ENCODE measurements around the gene SLC2A1. TPM values are rescaled to one million over a fixed set of nuclear protein-coding genes. Genes with fewer than 3 reads are reported as not detected.

The SLC2A1 gene
- total RNA-seq, 1 experiment from 2014 or later, result 192 TPM

DNA sequence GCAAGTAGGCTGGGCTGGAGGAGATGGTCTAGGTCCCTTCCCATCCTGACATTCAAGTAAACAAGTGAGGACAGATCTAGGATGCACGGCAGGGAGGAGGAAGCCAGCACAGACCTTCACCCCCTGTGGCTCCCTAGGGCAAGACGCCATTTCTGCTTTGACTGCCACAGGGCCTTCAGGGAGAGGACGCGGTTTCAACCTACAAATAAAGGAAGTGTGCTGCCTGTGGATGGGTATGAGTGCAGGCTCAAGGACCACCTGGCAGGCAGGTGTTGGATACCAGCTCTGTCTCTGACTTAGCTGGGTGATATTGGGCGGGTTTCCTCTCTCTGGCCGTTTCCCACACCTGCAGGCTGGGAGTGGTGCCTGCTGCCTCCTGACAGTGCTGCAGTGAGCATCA lies 16.2 kb downstream of the SLC2A1 start:
- no peak for DNase-seq (ENCODE audit: low read depth)

GRCh38 chr1:42941640-42942330 lies 16.9 kb downstream of the SLC2A1 start:
- peak; percentile 99 for DNase-seq (ENCODE audit: low read depth)

DNA sequence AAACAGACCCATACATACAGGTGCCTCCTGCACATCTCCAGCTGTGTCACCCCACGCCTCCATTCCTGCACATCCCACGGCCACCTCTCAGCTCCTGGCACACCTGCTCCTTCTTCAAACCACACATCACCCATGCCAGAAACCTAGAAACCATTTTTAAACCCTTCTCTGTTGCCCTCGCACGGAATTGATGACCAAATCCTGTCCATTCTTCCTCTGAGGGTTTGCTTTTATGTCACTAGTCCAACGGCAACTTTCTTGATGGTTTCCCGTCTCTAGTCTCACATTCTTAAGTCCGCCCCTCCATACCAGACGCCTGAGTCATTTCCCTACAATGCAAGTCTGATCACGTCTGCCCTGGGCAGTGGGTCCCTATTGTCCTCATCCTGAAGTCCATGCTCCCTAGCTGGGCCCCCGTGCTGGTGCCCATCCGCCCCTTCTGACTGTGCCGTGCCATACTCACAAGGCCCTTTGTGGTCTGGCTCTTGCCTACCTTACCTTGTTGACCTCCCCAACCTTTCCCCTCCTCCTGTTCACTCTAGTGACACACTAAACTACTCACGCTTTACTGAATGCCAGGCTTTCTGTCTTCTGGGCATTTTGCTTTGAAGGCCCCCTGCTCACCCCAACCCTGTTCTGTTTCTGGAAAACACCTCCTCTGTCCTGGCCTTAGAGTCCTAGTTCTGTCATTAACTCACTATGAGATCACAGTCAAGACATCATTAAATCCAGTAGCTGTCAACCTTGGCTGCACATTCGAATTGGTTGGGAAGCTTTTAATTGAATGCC lies 17.6 kb downstream of the SLC2A1 start:
- DNase-seq (ENCODE audit: low read depth), result peak; percentile 99

- peak; percentile 49 for DNase-seq (ENCODE audit: low read depth)
Observed at GRCh38 chr1:42938645-42939615, 19.7 kb downstream of the SLC2A1 start.

DNA sequence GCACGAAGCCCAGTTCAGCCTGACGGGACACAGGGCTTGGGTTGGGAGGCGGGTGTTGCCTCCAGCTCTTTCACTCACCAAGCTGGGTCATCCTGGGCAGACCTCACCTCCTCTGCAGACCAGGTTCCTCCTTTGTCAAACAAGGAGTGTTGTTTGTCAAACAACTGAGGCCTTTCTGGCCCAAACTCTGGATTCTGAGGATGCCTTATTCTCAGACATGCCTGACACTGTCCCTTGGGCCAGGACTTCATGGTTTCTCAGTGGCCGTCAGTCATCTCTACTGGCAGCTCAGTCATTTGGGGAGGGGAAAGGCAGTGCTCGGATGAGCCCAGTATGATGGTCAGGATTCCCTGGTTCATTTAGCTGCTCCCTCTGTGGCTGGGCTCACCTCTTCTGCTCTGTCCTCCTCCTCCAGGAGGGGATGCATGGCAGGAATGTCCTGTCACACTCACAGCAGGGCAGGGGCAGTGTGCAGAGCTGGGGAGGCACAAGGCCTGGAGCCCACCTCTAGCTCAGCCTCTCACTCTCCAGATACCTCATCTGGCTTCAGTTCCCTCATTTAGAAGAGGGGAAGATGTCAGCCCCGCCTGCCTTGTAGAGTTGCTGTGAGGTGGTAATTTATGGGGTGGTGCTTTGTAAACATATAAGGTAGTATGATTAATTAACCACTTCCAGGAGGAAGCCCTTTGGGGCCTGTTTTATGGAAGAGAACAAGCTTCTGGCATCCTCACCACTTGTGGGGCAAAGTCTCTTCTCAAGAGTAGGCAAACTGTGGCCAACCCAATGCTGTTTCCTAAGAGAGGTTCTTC lies 20.6 kb downstream of the SLC2A1 start:
- no peak for DNase-seq (ENCODE audit: low read depth)

- peak; percentile 78 for DNase-seq (ENCODE audit: low read depth)
Observed at GRCh38 chr1:42937141-42937696, 21.4 kb downstream of the SLC2A1 start.

DNA sequence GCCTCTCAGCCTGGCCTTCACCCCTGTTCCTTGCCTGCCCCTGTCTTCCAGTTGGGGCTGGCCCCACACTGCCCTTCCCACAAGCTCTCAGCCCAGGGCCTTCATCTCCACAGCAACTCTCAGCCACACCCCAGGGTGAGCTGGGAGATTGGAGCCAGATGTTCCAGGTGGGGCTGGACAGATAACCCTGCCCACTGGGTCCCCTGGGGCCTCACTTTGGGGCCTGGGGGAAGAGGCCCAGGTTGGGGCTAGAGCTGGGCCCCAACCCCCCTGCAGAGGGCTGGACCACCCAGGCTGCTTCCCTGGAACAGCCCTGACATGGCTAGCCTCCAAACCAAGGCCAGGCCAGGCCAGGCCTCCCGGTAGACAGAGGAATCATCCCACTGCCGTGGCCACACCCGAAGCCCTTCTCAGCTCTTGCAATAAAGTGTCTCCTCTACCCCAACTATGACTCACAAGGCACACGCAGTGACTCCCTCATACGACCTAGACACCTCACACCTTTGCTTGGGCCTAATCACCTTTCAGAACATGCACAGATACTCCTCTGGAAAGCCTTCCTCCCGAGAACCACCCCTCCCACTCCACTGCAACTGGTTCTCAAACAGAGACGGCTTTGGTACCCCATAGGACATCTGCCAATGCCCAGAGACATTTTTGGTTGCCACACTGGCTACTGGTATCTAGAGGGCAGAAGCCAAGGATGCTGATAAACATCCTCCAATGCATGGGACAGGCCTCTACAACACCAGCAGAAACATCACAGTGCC lies 22.2 kb downstream of the SLC2A1 start:
- peak; percentile 98 for DNase-seq (ENCODE audit: low read depth)

DNA sequence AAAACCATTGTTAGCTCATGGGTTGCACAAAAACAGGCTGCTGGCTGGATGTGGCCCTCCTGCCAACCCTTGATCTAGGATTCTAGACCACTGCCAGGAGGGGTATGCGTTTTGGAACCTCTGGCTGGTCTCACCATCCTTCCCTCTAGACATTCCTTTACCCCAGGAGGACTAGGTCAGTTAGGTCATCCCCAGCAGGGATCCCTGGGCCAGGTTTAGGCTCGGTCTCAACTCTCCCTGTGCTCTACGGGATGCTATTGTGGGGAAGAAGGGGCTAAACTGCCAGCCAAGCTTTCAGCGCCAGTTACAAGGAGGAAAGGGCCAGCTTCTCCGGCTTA lies 22.7 kb downstream of the SLC2A1 start:
- DNase-seq (ENCODE audit: low read depth), result no peak

DNA sequence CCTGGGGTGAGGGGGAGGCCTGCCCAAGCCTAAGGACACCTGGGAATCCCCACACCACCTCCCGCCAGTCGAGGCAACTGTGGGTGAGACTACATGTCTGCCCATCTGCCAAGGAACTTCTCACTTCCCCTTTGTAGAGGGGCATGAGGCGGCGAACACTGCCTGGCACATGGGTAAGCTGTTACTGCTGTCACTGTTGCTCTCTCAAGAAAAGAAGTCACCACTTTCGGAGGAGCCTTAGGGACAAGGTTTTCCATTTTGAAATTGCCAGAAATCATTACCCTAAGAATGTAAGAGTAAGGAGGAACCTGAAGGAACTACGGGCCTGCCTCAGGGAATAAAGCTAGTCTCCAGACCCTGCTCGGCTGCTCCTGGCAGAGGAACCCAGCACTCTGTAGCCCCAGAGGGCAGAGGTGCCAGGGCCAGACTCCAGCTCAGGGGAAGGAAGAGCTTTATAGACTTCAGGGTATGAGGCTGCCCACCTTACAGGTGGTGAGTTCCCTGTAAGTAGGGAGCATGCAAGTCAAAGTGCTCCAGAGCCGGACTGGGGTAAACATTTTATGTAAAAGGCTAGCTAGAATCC lies 23.3 kb downstream of the SLC2A1 start:
- DNase-seq (ENCODE audit: low read depth), result no peak

DNA sequence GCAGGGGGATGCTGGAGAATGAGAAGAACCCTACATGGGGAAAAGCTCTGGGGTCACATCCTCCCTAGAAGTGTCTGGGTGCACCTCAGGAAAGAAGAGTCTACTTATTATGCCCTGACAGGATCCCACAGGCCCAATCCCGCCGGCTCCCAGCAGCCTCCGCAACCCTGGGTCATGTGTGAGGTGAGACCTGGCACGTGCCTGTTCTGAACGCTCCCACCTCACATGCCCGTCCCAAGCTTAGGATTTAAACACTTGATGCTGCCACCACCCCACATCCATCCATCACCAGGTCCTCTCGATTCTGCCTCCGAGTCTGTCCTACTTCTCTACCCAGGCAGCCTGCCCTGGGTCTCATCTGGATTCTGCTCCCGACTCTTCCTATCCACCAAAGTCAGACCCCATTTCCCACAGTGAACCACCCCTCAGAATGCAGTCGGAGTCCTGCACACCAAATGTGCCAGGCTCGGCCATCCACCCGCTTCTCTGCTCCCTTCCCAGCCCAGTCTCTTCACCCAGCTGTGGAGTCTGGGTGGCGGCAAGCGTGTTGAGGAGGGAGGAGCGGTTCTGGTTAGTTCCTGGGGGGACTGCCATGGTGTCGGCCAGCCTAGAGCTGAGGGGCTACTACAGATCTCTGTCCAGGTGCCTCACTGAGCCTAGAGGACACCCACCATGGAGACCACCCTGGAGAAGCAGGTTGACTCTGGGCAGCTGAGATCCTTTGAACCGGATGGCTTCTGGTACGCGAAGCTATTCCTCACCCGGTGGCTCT lies 23.9 kb downstream of the SLC2A1 start:
- no peak for DNase-seq (ENCODE audit: low read depth)

DNA sequence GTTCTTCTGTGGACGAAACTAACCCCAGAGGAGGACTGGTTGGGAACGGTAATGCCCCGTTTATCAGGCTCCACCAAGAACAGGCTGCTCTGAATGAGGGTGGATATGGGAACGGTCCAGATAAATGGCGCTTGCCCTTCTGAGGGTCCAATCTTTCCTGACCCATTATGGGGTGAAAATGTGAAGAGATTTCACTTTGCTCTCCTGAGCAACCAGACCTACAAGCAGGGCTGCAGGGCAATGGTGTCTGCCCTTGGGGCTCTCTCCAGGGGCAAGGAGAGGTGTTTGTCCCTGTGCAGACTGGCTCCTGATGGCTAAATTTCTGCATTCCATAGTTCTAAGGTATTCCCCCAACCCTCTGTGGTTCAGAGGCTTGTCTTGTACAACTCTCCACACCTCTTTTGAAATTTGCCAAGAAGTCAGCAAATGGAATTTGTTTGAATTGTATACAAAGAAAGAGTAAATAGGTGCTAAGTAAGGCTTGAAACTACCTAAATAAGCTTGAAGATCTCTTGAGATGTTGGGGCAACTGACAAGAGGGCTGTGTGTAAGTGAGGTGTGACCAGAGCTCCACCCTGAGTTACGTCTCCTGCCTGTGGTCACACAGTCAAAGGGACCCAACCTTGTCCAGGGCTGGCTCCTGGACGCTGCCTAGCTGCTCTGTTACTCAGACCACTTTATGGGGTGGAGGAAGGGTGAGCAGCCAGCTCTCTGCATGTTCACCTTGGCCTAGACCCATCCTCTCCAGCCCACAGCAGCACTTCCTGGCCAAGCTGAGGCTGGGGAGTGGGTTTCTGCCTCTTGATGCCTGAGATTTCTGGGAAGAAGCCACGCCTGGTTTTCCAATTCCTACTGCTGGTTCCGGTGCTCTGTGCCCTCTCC lies 24.8 kb downstream of the SLC2A1 start:
- no peak for DNase-seq (ENCODE audit: low read depth)

GRCh38 chr1:42933060-42933586 lies 25.5 kb downstream of the SLC2A1 start:
- DNase-seq (ENCODE audit: low read depth), result no peak

DNA sequence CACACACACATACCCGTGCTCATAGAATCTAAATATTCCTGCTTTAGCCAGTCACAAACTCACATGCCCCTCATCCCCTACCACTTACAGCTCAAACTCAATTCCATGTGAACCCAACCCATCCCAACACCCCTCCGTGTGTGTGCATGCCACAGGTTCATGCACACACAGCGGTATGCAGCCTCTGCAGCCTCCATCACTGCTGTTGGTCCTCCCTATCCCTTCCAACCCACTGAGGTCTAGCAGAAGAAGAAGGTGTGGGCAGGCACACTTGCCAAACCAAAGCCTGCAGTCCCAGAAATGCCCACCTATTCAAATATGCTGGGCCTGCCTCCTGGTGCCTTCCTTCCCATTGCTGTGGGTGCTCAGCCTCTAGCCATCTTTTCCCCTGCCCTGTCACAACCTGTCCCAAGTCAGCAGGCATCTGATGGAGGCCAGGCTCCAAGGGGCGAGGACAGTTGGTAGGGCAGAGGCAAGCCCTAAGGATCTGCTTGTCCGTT lies 26.2 kb downstream of the SLC2A1 start:
- DNase-seq (ENCODE audit: low read depth), result no peak

DNA sequence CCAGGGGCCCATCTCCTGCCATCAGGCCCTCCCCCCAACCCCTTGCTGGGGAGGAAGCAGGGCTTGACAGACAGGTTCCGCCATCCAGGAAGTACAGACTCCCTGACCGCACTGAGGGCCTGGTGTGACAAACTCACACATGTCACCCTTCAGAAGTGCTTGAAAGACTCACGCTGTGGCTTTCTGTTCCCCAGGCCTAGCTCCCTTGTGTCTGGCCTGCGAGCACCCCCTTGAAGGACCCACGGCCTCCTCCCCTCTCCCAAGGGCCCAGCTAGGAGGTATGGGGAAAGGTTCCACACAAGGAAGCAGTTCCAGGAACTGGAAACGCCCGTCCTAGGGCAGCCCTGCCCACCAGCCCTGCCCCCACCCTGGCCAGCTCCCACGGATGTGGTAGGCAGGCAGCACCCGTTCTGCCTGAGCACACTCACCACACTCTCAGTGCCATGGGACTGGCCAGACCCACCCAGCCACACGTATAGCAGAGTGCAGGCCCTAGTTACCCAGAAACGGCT lies 26.7 kb downstream of the SLC2A1 start:
- DNase-seq (ENCODE audit: low read depth), result no peak

GRCh38 chr1:42931108-42931539 lies 27.5 kb downstream of the SLC2A1 start:
- peak; percentile 43 for DNase-seq (ENCODE audit: low read depth)

DNA sequence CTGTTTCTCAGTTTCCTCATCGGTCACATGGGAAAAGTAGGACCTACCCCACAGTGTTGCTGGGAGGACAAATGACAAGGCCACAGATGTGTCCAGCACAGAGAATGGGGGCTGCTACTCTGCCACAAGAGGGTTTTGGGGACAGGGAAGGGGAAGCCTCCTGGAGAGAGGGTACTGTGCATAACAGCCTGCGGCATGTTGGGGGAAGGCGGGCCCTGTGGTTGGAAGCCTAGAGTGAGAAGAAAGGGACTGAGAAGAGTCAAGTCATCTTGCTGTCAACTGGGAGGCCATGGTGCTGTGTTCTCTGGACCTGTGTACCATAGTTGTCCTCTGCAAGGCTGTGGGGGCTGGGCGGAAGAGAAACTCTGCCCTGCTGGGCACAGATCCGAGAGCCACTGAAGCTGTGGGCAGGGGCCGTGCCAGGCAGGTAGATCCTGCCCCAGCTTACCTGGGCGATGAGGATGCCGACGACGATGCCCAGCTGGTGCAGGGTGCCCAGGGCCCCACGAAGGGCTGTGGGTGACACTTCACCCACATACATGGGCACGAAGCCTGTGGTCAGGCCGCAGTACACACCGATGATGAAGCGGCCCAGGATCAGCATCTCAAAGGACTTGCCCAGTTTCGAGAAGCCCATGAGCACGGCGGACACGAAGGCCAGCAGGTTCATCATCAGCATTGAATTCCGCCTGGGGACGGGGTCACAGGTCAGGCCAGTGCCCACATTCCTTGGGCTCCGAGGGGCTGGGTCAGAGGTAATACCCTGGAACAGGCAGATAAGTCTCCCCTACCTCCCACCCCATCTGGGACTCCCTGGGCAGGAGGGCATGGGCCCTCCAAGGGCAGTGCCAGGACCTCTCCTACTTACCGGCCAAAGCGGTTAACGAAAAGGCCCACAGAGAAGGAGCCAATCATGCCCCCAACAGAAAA lies 28.2 kb downstream of the SLC2A1 start:
- no peak for DNase-seq (ENCODE audit: low read depth)
